Stimulated activated CD4-positive, alpha-beta T cell treated with anti-CD3 and anti-CD28 coated beads, Interleukin-4, amount 100 ng/mL, for 4 hours (primary cell): ENCODE results near the gene MAEA.

Experiments
- DNase-seq, 2 experiments: peaks; one replicate each; pipeline ENCODE4 v3.0.0-alpha.2; 2020

Gene MAEA

DNA sequence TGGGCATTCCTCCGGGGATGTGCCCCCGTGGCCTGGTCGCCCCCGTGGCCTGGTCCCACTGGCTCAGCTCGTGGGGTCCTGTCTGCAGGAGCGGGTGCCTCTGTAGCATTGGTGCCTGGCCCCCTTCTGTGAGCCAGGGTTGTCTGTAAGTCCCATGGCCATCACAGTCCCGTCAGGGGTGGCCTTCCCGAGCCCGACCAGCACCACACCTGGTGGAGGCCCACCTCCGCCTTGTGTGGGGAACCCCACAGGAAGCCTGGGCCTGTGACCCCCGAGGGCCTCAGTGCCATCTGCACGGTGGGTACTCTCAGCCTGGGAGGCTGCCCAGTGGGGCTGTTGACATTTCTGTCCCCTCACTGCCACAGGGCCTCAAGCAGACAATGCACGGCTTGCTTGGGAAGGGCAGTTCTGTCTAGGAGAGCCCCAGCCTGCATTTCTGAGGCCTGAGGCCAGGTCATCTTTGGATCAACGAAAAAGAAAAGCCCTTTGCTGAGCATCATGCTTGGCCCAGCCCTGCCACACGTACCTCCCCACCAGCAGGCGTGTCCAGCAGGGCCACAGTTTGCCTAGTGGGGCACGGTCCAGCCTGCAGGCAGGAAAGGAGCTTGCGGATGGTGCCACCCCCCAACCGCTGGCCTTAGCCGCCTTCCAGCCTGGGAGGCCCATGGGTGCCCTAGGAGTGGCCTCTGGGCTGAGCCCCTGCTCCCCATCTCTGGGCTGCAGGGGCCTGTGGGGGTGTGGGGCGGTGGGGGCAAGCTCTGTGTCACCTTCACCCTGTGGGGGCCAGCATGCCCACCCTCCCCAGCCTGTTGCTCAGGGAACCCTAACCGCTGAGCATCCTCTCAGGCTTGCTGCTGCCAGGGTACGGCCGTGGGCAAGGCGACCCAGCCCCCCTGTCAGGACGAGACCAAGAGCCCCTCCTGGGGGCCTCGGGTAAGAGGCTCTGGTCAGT is 93.4 kb downstream of the MAEA start:
- no peak for DNase-seq

DNA sequence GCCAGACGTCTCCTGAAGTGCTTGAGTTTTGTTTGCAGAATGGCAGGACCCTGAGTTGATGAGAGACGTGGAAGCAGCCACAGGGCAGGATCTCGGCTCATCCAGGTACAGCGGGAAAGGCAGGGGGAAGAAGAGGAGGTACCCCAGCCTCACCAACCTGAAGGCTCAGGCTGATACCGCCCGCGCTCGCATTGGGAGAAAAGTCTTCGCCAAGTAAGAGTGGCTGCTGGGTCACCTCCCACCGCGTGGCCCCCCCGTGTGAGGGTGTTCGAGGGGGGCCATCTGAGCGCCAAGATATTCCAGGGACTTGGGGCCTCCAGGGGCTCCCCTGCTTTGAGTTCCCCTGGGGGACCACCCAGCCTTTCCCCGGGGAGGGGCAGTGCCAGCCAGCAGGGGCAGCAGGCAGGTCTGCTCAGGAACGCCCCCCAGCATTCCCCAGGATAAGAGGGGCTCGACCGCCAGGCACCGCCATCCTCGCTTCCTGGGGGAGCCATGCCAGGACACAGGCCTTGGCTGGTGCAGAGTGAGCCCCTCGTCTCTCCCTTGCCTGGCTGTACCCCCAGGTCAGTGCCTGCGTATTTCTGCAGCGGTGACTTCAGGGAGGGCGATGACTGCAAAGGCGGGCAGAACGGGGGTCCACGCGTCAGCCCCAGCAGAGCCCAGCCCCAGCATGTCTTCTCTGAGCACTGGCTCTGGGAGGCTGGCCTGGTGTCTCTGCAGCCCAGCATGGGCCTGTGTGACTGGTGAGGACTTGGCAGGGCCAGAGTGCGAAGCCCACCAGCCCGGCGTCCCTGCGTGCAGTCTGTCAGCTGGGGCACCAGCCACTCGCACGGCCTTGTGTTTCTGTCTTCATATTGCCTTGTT is 94.3 kb downstream of the MAEA start:
- DNase-seq, result no peak

DNA sequence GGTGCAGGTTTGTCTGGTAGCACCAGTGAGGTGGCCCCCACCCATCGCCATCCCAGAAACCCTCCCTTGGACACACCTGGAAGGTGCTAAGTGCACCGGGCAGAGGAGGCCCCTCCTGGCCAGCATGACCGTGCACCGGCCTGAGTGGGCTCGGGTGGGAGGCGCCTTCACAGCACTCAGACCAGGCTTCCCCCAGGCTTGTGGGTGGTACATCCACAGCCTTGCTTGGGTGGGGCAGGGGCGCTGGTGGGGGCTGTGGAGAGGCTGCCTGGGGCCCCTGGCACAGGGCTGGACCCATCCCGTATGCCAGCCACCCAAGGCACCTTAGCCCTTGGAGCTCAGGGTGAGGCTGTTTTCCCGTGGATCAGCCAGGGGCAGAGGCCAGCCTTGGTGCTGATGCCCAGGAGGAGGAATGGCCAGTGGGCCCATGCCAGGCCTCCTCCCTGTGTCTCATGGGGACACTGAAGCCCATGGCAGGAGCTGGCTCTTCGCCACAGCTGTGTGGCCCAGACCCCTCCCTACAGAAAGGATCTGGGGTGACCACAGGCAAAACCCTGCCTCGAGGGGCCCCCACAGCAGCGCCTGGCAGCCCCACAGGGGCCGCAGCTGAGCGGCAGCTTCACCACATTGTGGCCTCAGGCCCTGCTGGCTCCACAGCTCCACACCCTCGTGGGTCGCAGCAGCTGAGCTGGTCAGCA is 95.1 kb downstream of the MAEA start:
- no peak for DNase-seq

DNA sequence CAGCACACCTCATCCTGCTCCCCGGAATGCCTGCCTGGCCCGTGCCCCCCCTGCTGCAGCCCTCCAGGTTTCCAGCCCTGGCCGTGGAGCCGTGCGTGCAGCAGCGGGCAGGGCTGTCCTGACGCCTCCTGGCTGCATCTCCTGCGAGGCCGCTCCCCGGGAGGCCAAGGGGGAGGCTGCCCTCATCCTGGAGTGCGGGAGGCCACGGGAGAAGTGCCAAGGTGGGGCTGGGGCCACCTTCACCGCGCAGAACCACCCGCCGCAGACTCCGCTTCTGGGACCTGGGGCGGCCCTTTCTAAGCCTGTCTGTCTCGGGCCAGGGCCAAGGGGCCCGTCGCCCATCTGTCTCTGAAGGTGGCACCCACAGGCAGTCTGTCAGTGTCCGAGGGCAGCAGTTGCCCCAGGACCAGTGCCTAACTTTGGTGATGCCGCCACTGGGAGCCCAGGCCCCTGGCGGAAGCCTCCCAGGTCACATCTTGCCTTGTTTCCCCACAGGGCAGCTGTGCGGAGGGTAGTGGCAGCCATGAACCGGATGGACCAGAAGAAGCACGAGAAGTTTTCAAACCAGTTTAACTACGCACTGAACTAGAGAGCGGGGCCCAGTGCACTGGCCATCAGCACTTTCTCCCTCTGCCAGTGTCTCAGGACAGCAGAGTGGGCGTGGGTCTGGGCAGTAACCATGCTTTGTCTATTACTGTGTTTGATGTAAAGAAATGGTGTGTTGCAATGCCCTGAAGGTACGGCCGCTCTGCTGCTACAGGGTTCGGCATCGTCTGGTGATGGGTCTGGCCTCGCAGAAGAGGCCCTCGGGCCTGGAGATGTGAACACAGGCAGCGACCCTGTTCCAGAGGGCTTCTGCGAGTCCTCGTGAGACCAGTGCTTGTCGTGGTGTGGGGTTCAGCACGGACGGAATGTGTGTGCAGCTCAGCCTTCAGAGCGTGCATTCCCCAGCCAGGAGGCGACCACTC is 96.0 kb downstream of the MAEA start:
- no peak for DNase-seq
